Hepatocyte (in vitro differentiated cells): ENCODE measurements around the gene PHF19. TPM values are rescaled to one million over a fixed set of nuclear protein-coding genes. Genes with fewer than 3 reads are reported as not detected.

ENCODE experiments used
- DNase-seq: peaks from one replicate; pipeline ENCODE4 v3.0.0-alpha.2; 2016; ENCODE audit warnings: low spot score
- H2AFZ ChIP-seq: fragments of 200-600 bp; sonication (generic); 2 replicates; pipeline ENCODE4 v1.6.0; 2016; ENCODE audit warnings: antibody characterized with exemption, mild to moderate bottlenecking
- H3K27ac ChIP-seq: fragments of 200-600 bp; sonication (generic); 2 replicates; pipeline ENCODE4 v1.5.1; 2016; ENCODE audit warnings: mild to moderate bottlenecking
- H3K27me3 ChIP-seq: fragments of 200-600 bp; sonication (generic); 2 replicates; pipeline ENCODE4 v1.6.1; 2016
- H3K36me3 ChIP-seq: fragments of 200-600 bp; sonication (generic); replicated peaks from 2 replicates; pipeline ENCODE4 v1.5.1; 2016; ENCODE audit warnings: low read depth; ENCODE audit not compliant: insufficient read depth
- H3K4me1 ChIP-seq: fragments of 200-600 bp; sonication (generic); 2 replicates; pipeline ENCODE4 v1.5.1; 2016; ENCODE audit warnings: mild to moderate bottlenecking, moderate library complexity; ENCODE audit not compliant: insufficient read depth
- H3K4me2 ChIP-seq: fragments of 200-600 bp; sonication (generic); 2 replicates; pipeline ENCODE4 v1.6.0; 2016
- H3K4me3 ChIP-seq: fragments of 200-600 bp; sonication (generic); 2 replicates; pipeline ENCODE4 v1.5.1; 2016; ENCODE audit warnings: mild to moderate bottlenecking
- H3K79me2 ChIP-seq: fragments of 200-600 bp; sonication (generic); 2 replicates; pipeline ENCODE4 v1.6.0; 2017; ENCODE audit warnings: mild to moderate bottlenecking
- H3K9me2 ChIP-seq: fragments of 200-600 bp; sonication (generic); replicated peaks from 2 replicates; pipeline ENCODE4 v1.6.0; 2017; ENCODE audit warnings: mild to moderate bottlenecking; ENCODE audit not compliant: insufficient read depth
- H3K9me3 ChIP-seq: fragments of 200-600 bp; sonication (generic); 2 replicates; pipeline ENCODE4 v1.5.1; 2016; ENCODE audit warnings: low read depth, mild to moderate bottlenecking
- H4K20me1 ChIP-seq: fragments of 200-600 bp; sonication (generic); 2 replicates; pipeline ENCODE4 v1.6.0; 2016; ENCODE audit warnings: mild to moderate bottlenecking; ENCODE audit not compliant: insufficient read depth, poor library complexity, severe bottlenecking
- EZH2 ChIP-seq: fragments of 200-600 bp; sonication (generic); IDR thresholded peaks from 2 replicates; pipeline ENCODE4 v1.6.1; 2016; ENCODE audit warnings: antibody characterized with exemption, mild to moderate bottlenecking, borderline replicate concordance
- EZH2phosphoT487 ChIP-seq: fragments of 200-600 bp; sonication (generic); IDR thresholded peaks from one replicate; pipeline ENCODE4 v1.6.1; 2018; ENCODE audit warnings: antibody characterized with exemption, mild to moderate bottlenecking, low read depth, moderate library complexity; ENCODE audit not compliant: unreplicated experiment, severe bottlenecking
- WGBS: methylation state at CpG from one replicate; pipeline ENCODE4 v1.1.6; 2016; ENCODE audit warnings: low lambda C conversion rate; ENCODE audit errors: missing lambda C conversion rate; 5-methylcytosine and 5-hydroxymethylcytosine counted together
- polyA plus RNA-seq: library from polyadenylated mRNA; unstranded; fragments of >200 nt; fragmentation: Nextera tagmentation; extraction: Ambion mirVana; gene quantifications from 2 replicates; pipeline ENCODE4 v1.2.1, GENCODE V29; 2016
- total RNA-seq: library from RNA; depleted of rRNA; stranded (reverse); fragments of >200 nt; gene quantifications from 2 replicates; pipeline ENCODE4 v1.2.3, GENCODE V29; 2014
- TF ChIP-seq, protein P1 (sequence below): fragments of 200-600 bp; sonication (generic); IDR thresholded peaks from 2 replicates; pipeline ENCODE4 v1.5.1; 2016; ENCODE audit warnings: antibody characterized with exemption, mild to moderate bottlenecking; ENCODE audit not compliant: poor library complexity

The PHF19 gene
- total and polyA plus RNA-seq, 2 experiments from 2014 or later = 30.9 to 34.8 TPM

DNA sequence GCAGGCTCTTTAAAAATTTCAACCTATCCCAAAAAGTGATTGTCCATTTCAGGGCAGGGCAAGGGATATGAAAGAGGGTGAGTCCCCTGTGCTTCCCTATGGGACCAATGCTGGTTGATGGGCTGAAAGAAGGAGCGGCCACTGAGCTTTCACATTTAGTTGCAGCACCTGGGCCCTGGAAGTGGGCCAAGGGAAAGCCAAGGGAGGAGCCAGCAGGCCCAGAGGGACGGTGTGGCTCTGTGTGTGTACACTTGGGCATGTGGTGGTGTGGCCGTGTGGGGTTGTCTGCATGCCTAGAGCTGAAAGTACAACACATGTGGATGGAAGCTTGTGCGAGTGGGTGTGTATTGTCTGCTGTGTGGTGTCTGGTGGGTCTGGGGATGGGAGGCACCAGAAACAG, 20.3 kb downstream of the PHF19 start:
- Histone ChIP-seq H3K9me2 (no peaks in the 10 kb centered on the region), H3K79me2 (no peaks in the 10 kb centered on the region), H2AFZ (no peak overlapping the region), H3K4me3 (no peak overlapping the region), H3K9me3 (no peaks in the 10 kb centered on the region), H3K36me3 (no peaks in the 10 kb centered on the region), H3K27me3 (no peaks in the 10 kb centered on the region), H4K20me1 (no peaks in the 10 kb centered on the region), H3K27ac (no peak overlapping the region), H3K4me1 (peaks cover 9% of the 10 kb centered on the region), H3K4me2 (no peak overlapping the region)
- WGBS = 78% methylated on average over 4 of the region's 4 CpGs
- DNase-seq = no peak
- TF ChIP-seq EZH2 = no peak
- no peak for TF ChIP-seq EZH2phosphoT487

DNA sequence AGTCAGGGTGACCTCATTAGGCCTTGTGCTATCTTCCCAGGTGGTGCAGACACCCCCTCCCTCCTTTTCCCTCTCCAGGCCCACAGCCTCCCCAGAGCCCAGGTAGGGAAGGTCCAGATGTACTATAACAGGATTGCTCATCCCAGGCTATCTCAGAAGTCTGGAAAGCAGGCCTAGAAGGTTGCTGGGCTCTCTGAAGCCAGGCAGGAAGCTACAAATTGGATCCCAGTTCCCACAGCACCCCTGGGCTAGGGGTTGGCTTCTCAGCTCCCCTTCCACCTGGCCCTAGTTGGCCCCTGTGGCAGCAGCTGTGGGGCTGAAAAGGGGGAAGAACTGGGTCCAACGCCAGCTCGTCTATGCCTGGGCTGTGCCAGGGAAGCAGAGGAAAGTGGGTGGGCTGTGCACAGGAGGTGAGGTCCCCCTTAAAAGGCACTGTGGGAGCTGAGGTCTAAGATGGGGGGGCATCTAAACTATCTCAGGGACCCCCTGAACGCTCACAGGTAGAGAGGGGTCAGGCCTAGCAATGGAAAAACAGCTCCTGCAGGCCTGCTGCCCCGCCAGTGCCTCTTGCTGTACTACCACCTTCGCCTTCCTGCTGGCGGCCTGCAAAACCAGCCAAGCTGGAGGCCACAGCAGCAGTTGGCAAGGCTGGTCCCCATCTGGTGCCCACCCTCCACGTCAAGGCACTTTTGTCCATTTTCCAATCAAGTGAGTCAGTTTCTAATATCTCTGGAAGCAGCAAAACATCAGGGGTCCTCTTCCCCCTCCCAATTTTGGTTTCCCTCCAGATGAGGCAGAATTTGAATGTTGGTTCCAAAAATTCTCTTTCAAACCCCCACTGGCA, 20.9 kb downstream of the PHF19 start:
- Histone ChIP-seq H3K79me2 (no peaks in the 10 kb centered on the region), H3K27me3 (no peaks in the 10 kb centered on the region), H3K4me1 (peaks cover 11% of the 10 kb centered on the region), H3K27ac (no peak overlapping the region), H3K4me3 (no peak overlapping the region), H3K36me3 (no peaks in the 10 kb centered on the region), H2AFZ (no peak overlapping the region), H3K9me3 (no peaks in the 10 kb centered on the region), H3K4me2 (no peak overlapping the region), H4K20me1 (no peaks in the 10 kb centered on the region), H3K9me2 (no peaks in the 10 kb centered on the region)
- DNase-seq = no peak
- WGBS = 92% methylated on average over 7 of the region's 7 CpGs
- TF ChIP-seq EZH2phosphoT487 = no peak
- TF ChIP-seq EZH2 = no peak

DNA sequence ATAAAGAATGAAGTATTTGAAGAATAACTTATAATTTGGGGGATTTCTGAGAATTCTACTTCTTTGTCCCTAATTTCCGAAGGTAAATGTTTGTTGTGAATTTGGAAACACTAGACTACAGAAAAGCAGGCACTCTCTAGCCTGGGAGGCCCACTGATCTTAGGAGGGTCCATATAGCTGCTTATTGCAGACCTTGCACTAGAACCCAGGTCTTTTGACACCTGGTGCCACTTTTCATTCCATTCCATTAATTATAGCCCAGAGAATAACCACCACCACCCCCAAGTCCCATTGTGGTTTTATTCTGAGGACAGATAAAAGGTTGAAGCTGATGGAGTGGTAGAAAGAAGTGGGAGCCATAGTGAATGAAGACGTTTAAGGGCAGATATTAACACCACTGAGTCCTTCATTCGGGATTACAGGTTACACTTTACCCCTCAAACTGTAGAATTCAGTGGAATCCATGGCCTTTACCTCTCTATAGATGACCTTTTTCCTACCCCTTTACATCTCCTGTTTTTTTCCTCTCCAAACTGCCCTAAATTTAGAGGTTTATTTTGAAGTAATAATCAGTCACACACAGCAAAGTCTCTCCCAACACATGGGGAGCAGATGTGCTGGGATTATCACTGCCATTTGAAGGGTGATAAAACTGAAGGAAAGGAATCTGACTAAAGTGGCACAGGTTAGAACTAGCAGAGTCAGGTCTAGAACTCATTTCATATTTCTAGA, 22.2 kb downstream of the PHF19 start:
- TF ChIP-seq EZH2 (no peak), EZH2phosphoT487 (no peak)
- TF ChIP-seq, protein P1, sequence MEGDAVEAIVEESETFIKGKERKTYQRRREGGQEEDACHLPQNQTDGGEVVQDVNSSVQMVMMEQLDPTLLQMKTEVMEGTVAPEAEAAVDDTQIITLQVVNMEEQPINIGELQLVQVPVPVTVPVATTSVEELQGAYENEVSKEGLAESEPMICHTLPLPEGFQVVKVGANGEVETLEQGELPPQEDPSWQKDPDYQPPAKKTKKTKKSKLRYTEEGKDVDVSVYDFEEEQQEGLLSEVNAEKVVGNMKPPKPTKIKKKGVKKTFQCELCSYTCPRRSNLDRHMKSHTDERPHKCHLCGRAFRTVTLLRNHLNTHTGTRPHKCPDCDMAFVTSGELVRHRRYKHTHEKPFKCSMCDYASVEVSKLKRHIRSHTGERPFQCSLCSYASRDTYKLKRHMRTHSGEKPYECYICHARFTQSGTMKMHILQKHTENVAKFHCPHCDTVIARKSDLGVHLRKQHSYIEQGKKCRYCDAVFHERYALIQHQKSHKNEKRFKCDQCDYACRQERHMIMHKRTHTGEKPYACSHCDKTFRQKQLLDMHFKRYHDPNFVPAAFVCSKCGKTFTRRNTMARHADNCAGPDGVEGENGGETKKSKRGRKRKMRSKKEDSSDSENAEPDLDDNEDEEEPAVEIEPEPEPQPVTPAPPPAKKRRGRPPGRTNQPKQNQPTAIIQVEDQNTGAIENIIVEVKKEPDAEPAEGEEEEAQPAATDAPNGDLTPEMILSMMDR = no peak
- Histone ChIP-seq H2AFZ (no peak overlapping the region), H3K9me2 (no peaks in the 10 kb centered on the region), H3K4me2 (no peak overlapping the region), H3K4me1 (peaks cover 11% of the 10 kb centered on the region), H4K20me1 (no peaks in the 10 kb centered on the region), H3K4me3 (no peak overlapping the region), H3K27me3 (no peaks in the 10 kb centered on the region), H3K9me3 (no peaks in the 10 kb centered on the region), H3K79me2 (no peaks in the 10 kb centered on the region), H3K27ac (no peak overlapping the region), H3K36me3 (no peaks in the 10 kb centered on the region)
- 79% methylated on average over 3 of the region's 3 CpGs for WGBS
- no peak for DNase-seq

DNA sequence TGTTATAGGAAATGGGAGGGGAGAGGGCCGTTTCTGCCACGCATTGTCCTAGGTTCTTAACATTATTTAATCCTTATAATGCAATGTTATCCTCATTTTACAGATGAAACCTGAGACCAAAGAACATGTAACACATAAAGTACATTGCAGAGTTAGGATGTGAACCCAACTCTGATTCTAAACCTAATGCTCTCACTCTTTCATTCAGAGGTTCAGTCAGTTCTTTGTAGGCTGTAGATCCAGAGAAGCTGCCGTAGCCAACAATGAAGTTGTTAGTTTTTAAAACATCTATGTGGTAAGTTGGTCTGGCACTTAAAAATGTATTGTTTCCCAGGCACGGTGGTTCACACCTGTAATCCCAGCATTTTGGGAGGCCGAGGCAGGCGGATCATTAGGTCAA, 23.8 kb downstream of the PHF19 start:
- 88% methylated on average over 6 of the region's 6 CpGs for WGBS
- H3K36me3 ChIP-seq = no peaks in the 10 kb centered on the region
- no peaks in the 10 kb centered on the region for H4K20me1 ChIP-seq

More for the DNA sequence above, 23.8 kb downstream of the PHF19 start:
- Histone ChIP-seq H2AFZ (no peak overlapping the region), H3K9me3 (no peaks in the 10 kb centered on the region), H3K4me3 (no peak overlapping the region), H3K79me2 (no peaks in the 10 kb centered on the region), H3K9me2 (no peaks in the 10 kb centered on the region), H3K4me2 (no peak overlapping the region), H3K27me3 (no peaks in the 10 kb centered on the region), H3K27ac (no peak overlapping the region), H3K4me1 (peaks cover 11% of the 10 kb centered on the region)
- DNase-seq = no peak
- TF ChIP-seq EZH2phosphoT487 (no peak), EZH2 (no peak)
- TF ChIP-seq, protein P1 = no peak
